ENCODE results near the gene TAS2R30.
"Not testable (repeated sequence)": the region's sequence is repeated elsewhere in the genome, so short reads cannot be mapped to it uniquely, and the experiment has no call there.

TAS2R30 gene

GRCh38 chr12:11114130-11114529 lies 20.3 kb downstream of the TAS2R30 start:
- DNase-seq, result not testable (repeated sequence)

DNA sequence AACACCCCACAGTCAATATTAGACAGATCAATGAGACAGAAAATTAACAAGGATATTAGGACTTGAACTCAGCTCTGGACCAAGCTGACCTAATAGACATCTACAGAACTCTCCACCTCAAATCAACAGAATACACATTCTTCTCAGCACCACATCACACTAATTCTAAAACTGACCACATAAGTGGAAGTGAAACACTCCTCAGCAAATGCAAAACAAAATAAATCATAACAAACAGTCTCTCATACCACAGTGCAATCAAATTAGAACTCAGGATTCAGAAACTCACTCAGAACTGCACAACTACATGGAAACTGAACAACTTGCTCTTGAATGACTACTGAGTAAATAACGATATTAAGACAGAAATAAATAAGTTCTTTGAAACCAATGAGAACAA lies 23.2 kb downstream of the TAS2R30 start:
- DNase-seq, result not testable (repeated sequence)

GRCh38 chr12:11108862-11109261 lies 25.6 kb downstream of the TAS2R30 start:
- DNase-seq, result no peak

- no peak for DNase-seq
These were observed 26.7 kb downstream of the TAS2R30 start for GRCh38 chr12:11107719-11108118.

GRCh38 chr12:11106288-11106687 lies 28.2 kb downstream of the TAS2R30 start:
- DNase-seq, result no peak

DNA sequence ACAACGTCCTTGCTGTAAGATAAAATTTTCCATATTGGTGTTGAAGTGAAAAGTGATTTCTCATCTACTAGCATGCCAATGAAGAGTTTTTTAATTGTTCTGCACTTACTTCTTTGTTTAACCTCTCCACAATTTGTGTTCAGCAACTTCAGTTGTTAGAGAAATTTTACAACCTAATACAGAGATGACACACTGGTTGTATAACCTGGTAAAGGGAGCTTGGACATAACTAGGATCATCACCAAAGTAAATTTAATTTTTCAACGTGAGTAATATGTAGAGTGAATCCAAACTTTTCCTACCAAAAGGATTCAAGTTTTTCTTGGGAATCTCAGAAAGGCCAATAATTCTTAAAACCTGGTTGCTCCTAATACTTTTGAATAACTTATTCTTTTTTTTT lies 28.9 kb downstream of the TAS2R30 start:
- no peak for DNase-seq

DNA sequence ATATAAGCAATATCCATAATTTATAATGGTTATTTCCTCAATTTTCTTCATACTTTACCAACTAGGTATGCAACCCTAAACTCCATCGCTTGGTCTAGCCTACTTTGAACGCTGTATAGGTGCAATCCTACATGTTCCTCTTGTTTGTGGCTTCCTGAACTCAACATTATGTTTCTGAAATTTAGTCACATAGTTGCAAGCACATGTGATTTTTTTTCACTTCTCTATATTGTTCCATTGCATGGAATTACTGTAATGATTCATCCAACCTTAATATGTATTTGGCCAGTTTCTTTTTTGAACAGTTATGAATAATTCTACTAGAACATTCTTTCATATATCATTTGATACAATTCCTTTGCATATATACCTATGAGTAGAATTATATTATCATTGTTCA lies 39.5 kb downstream of the TAS2R30 start:
- not testable (repeated sequence) for DNase-seq

GRCh38 chr12:11092128-11092527 lies 42.3 kb downstream of the TAS2R30 start, which contains the start of gene TAS2R43:
TAS2R43 (minus strand) TSS chr12:11092313; CDS start chr12:11092229, 84 bp downstream.
- DNase-seq, result no peak

GRCh38 chr12:11089246-11089645 lies 45.2 kb downstream of the TAS2R30 start:
- DNase-seq, result no peak

DNA sequence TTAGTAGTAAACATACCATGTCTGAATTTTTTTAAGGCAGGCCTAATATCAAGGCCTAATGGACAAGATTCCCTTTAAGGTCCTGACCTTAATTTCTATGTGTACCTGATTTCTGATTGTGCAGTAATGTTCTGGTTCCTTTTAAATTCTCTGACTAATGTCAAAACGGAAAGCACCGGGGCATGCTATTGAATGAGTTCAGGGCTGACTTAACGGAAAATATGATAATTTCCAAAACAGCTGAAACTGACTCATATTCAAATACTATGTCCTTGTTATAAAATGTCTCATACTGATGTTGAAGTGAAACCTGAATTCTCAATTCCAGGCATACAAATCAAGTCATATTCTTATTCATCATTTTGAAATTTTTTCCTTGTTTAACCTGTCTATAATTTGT lies 49.0 kb downstream of the TAS2R30 start:
- no peak for DNase-seq

Measured in femur (tissue), 1 donor.